ENCODE data around the gene EPHA2. TPM values are rescaled to one million over a fixed set of nuclear protein-coding genes. Genes with fewer than 3 reads are reported as not detected.

Gene EPHA2
- total and polyA plus RNA-seq, 2 experiments from 2014 or later, result 7.5 to 51.2 TPM

DNA sequence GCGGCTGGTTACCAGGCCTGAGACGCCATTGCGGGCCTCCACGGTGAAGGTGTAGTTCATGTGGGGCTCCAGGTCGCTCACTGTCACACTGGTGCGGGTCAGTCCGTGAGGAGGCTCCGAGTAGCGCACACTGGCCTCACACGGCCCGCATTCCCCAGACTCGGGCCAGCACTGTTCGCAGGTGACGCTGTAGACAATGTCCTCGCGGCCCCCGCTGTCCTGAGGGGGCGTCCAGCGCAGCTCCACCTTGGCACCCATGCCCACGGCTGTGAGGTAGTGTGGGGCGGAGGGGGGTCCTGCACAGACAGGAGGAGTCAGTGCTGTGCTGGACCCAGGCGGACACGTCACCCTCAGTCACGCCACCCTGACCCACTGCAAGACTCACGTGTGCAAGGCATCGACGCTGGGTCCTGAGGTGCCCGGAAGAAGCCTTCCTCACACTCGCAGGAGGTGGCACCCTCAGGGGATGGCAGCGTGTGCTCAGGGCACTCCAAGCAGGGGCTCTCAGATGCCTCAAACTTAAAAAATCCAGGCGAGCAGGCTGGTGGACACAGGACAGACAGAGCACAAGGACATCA lies 17.9 kb downstream of the EPHA2 start:
- H3K79me2 ChIP-seq (replicated peaks; ENCODE audit: insufficient read depth), result peaks cover 40% of the 10 kb centered on the region

More for the DNA sequence above, 17.9 kb downstream of the EPHA2 start:
- Histone ChIP-seq H2AFZ (no peak overlapping the region), H3K36me3 (ENCODE audit: insufficient read depth) (peaks cover 8% of the 10 kb centered on the region), H4K20me1 (replicated peaks; ENCODE audit: insufficient read depth) (peaks cover 21% of the 10 kb centered on the region), H3F3A (replicated peaks; ENCODE audit: low read depth) (no peaks in the 10 kb centered on the region; the same call in 1 of the 2 replicates), H3K27me3 (ENCODE audit: insufficient read depth) (no peaks in the 10 kb centered on the region), H3K4me2 (no peak overlapping the region), H3K27ac (ENCODE audit: low read depth) (no peak overlapping the region), H3K9me2 (ENCODE audit: insufficient read depth) (no peaks in the 10 kb centered on the region), H3K4me1 (ENCODE audit: insufficient read depth) (peaks cover 23% of the 10 kb centered on the region; the same call in 1 of the 2 replicates), H3K4me3 (no peak overlapping the region)
- Mint-ChIP-seq H3K4me3 (no peak overlapping the region), H3K9me3 (no peaks in the 10 kb centered on the region), H3K27ac (no peak overlapping the region), H3K36me3 (ENCODE audit: low read depth) (peaks cover 69% of the 10 kb centered on the region), H3K4me1 (peaks cover 29% of the 10 kb centered on the region), H3K27me3 (ENCODE audit: insufficient read depth, low read depth, poor library complexity) (peaks cover 13% of the 10 kb centered on the region)
- TF ChIP-seq, protein P1, sequence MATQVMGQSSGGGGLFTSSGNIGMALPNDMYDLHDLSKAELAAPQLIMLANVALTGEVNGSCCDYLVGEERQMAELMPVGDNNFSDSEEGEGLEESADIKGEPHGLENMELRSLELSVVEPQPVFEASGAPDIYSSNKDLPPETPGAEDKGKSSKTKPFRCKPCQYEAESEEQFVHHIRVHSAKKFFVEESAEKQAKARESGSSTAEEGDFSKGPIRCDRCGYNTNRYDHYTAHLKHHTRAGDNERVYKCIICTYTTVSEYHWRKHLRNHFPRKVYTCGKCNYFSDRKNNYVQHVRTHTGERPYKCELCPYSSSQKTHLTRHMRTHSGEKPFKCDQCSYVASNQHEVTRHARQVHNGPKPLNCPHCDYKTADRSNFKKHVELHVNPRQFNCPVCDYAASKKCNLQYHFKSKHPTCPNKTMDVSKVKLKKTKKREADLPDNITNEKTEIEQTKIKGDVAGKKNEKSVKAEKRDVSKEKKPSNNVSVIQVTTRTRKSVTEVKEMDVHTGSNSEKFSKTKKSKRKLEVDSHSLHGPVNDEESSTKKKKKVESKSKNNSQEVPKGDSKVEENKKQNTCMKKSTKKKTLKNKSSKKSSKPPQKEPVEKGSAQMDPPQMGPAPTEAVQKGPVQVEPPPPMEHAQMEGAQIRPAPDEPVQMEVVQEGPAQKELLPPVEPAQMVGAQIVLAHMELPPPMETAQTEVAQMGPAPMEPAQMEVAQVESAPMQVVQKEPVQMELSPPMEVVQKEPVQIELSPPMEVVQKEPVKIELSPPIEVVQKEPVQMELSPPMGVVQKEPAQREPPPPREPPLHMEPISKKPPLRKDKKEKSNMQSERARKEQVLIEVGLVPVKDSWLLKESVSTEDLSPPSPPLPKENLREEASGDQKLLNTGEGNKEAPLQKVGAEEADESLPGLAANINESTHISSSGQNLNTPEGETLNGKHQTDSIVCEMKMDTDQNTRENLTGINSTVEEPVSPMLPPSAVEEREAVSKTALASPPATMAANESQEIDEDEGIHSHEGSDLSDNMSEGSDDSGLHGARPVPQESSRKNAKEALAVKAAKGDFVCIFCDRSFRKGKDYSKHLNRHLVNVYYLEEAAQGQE (IDR thresholded peaks at IDR 0.05; ENCODE audit: unreplicated experiment), result no peak
- TF ChIP-seq EZH2 (IDR thresholded peaks at IDR 0.05; ENCODE audit: low read depth, unreplicated experiment) (no peak), JUNB (IDR thresholded peaks at IDR 0.05; ENCODE audit: unreplicated experiment) (no peak), STAT1 (IDR thresholded peaks at IDR 0.05; ENCODE audit: unreplicated experiment) (no peak), NANOG (IDR thresholded peaks at IDR 0.05; ENCODE audit: borderline replicate concordance) (no peak), CREB1 (CRISPR knock-in tag; IDR thresholded peaks at IDR 0.05; ENCODE audit: low read depth) (no peak), ZNF114 (CRISPR knock-in tag; IDR thresholded peaks at IDR 0.05) (no peak), ZNF331 (CRISPR knock-in tag; IDR thresholded peaks at IDR 0.05; ENCODE audit: low read depth) (no peak)
- TF ChIP-seq, protein P2, sequence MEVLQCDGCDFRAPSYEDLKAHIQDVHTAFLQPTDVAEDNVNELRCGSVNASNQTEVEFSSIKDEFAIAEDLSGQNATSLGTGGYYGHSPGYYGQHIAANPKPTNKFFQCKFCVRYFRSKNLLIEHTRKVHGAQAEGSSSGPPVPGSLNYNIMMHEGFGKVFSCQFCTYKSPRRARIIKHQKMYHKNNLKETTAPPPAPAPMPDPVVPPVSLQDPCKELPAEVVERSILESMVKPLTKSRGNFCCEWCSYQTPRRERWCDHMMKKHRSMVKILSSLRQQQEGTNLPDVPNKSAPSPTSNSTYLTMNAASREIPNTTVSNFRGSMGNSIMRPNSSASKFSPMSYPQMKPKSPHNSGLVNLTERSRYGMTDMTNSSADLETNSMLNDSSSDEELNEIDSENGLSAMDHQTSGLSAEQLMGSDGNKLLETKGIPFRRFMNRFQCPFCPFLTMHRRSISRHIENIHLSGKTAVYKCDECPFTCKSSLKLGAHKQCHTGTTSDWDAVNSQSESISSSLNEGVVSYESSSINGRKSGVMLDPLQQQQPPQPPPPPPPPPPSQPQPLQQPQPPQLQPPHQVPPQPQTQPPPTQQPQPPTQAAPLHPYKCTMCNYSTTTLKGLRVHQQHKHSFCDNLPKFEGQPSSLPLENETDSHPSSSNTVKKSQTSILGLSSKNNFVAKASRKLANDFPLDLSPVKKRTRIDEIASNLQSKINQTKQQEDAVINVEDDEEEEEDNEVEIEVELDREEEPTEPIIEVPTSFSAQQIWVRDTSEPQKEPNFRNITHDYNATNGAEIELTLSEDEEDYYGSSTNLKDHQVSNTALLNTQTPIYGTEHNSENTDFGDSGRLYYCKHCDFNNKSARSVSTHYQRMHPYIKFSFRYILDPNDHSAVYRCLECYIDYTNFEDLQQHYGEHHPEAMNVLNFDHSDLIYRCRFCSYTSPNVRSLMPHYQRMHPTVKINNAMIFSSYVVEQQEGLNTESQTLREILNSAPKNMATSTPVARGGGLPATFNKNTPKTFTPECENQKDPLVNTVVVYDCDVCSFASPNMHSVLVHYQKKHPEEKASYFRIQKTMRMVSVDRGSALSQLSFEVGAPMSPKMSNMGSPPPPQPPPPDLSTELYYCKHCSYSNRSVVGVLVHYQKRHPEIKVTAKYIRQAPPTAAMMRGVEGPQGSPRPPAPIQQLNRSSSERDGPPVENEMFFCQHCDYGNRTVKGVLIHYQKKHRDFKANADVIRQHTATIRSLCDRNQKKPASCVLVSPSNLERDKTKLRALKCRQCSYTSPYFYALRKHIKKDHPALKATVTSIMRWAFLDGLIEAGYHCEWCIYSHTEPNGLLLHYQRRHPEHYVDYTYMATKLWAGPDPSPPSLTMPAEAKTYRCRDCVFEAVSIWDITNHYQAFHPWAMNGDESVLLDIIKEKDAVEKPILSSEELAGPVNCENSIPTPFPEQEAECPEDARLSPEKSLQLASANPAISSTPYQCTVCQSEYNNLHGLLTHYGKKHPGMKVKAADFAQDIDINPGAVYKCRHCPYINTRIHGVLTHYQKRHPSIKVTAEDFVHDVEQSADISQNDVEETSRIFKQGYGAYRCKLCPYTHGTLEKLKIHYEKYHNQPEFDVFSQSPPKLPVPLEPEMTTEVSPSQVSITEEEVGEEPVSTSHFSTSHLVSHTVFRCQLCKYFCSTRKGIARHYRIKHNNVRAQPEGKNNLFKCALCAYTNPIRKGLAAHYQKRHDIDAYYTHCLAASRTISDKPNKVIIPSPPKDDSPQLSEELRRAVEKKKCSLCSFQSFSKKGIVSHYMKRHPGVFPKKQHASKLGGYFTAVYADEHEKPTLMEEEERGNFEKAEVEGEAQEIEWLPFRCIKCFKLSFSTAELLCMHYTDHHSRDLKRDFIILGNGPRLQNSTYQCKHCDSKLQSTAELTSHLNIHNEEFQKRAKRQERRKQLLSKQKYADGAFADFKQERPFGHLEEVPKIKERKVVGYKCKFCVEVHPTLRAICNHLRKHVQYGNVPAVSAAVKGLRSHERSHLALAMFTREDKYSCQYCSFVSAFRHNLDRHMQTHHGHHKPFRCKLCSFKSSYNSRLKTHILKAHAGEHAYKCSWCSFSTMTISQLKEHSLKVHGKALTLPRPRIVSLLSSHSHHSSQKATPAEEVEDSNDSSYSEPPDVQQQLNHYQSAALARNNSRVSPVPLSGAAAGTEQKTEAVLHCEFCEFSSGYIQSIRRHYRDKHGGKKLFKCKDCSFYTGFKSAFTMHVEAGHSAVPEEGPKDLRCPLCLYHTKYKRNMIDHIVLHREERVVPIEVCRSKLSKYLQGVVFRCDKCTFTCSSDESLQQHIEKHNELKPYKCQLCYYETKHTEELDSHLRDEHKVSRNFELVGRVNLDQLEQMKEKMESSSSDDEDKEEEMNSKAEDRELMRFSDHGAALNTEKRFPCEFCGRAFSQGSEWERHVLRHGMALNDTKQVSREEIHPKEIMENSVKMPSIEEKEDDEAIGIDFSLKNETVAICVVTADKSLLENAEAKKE (CRISPR knock-in tag; IDR thresholded peaks at IDR 0.05), result no peak
- ATAC-seq (no peak), DNase-seq (ENCODE audit: low spot score) (no peak)

Measured in GM23338 (cell line).